Measurements from ENCODE around the gene MARS1. TPM values are rescaled to one million over a fixed set of nuclear protein-coding genes. Genes with fewer than 3 reads are reported as not detected.

MARS1 gene
- total RNA-seq, 2 experiments from 2014 or later: 203 to 204 TPM

DNA sequence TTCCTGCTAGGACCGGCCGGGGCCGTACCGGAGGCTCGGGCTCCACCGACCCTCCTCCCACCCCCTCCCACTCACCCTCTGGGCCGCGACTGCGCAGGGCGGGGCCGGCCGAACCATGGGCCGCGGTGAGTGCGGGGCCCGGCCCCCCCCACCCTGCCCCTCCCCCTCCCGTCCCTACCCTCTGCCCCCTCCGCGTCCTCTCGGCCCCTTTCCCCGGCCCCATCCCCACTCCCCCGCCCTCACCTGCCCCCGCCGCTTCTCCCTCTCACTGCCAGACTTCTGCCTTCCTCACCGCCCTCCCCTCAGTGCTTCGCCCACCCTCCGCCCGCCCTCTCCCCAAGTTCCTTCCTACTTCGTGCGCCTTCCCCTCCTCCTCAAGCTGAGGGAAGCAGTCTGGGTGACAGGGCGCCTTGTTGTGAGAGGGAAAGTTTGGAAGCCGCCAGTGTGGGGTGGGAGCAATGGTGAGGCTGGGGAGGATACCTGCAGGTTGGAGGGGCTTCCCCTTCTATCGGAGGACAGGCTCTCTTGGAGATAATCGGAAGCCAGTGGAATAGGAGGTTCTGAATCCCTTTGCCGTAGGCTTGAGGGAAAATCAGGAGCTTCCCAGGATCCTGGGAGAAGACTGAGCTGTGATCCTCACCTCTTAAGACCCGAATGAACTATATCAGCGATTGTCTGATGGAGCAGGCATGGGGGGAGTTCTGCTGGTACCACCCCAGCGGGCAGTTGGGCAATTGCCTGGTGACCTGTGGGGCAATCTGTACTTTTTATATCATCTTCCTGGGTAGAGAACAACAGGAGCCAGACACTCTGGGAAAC lies 35.2 kb downstream of the MARS1 start:
- intact Hi-C loops (cut with DNase I, micrococcal nuclease): loop anchor here (1.0 to 5.0 kb wide), 4 partner anchors 22 to 419 kb away; partner anchors contain the start of genes ATP23 (in 1 of the 2), CDK4 (in 1 of the 2) and DCTN2 (in 1 of the 2)
- TF ChIP-seq, protein P1, sequence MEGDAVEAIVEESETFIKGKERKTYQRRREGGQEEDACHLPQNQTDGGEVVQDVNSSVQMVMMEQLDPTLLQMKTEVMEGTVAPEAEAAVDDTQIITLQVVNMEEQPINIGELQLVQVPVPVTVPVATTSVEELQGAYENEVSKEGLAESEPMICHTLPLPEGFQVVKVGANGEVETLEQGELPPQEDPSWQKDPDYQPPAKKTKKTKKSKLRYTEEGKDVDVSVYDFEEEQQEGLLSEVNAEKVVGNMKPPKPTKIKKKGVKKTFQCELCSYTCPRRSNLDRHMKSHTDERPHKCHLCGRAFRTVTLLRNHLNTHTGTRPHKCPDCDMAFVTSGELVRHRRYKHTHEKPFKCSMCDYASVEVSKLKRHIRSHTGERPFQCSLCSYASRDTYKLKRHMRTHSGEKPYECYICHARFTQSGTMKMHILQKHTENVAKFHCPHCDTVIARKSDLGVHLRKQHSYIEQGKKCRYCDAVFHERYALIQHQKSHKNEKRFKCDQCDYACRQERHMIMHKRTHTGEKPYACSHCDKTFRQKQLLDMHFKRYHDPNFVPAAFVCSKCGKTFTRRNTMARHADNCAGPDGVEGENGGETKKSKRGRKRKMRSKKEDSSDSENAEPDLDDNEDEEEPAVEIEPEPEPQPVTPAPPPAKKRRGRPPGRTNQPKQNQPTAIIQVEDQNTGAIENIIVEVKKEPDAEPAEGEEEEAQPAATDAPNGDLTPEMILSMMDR (IDR thresholded peaks at IDR 0.05): no peak
- no peaks in the 10 kb centered on the region for H3K9me3 ChIP-seq (ENCODE audit: control insufficient read depth in 1 of 2, insufficient read depth in 1 of 2, low read length in 2 of 2)
- peaks cover 75% of the 10 kb centered on the region for H3K4me1 ChIP-seq (ENCODE audit: insufficient read depth, low read length)
- H3K27me3 ChIP-seq (ENCODE audit: control insufficient read depth in 1 of 2, insufficient read depth in 2 of 2, low read length in 2 of 2): no peaks in the 10 kb centered on the region
- peak overlapping the region; percentile 100 for H3K27ac Mint-ChIP-seq
- peaks cover 74% of the 10 kb centered on the region for H3K36me3 Mint-ChIP-seq (ENCODE audit: low read depth)
- H3K4me1 Mint-ChIP-seq (ENCODE audit: low read depth): peaks cover 56% of the 10 kb centered on the region
- H3K27ac ChIP-seq (ENCODE audit: low read depth in 1 of 2, low read length in 2 of 2): peak overlapping the region; percentile 71
- peaks cover 41% of the 10 kb centered on the region for H3K36me3 ChIP-seq (ENCODE audit: insufficient read depth, low read length)
- peak overlapping the region; percentile 95 for H3K4me3 Mint-ChIP-seq
- peak in 12 of 14 experiments; percentile 16 to 80 (median 44) for DNase-seq
- no peaks in the 10 kb centered on the region for H3K27me3 Mint-ChIP-seq
- ChIA-PET CTCF (interaction anchor here (1.4 kb wide), 1 partner anchor 60 kb away, joined by 3 read pairs; no protein-coding TSS in a partner anchor), POLR2A (interaction anchor here (0.6 to 2.1 kb wide), 3 partner anchors 23 to 395 kb away, joined by 3 to 11 read pairs (median 3); partner anchors contain the start of gene DCTN2)
- H3K9me3 Mint-ChIP-seq: no peaks in the 10 kb centered on the region
- peak overlapping the region; percentile 67 for H3K4me3 ChIP-seq (ENCODE audit: low read length)
- ATAC-seq (ENCODE audit: poor library complexity): no peak

DNA sequence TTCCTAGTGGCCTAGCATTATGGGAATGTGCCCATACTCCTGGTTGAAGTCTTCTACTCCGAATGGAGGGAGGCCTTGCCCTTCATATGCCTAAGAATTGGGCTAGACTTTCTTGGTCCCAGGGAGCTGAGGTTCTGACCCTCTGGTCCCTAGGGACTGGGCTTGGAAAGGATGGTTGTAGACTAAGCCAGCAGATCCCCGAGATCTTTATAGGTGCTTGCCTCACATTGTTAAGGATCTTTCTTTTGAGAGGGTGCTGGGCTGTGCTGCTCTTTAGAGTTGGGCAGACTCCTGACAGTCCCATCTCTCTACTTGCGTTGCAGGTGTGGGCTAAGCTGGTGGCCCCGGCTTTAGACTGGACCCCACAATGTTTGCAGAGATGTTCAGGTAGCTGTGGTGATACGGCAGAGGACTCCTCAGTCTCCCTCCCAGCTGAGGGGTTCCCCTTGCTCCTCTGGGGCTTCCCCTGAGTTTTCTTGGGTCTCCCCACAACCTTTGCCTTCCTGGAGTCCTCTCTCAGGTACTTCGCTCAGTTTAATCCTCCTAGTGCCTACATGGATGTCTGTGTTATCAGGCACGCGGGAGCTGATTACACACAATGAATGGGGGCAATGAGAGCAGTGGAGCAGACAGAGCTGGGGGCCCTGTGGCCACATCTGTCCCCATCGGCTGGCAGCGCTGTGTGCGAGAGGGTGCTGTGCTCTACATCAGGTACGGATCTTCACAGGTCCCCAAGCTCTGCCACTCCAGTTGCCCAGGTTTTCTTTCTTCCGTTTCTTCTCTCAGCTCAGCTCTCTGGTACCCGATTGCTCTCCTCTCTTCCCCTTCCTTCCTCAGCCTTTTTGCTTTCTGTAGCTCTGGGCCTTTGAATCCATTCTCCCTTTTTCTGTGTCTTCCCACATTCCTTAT lies 36.1 kb downstream of the MARS1 start:
- TF ChIP-seq, protein P1 (IDR thresholded peaks at IDR 0.05): no peak
- Histone ChIP-seq H3K36me3 (ENCODE audit: insufficient read depth, low read length) (peaks cover 46% of the 10 kb centered on the region), H3K27me3 (ENCODE audit: control insufficient read depth in 1 of 2, insufficient read depth in 2 of 2, low read length in 2 of 2) (no peaks in the 10 kb centered on the region), H3K4me1 (ENCODE audit: insufficient read depth, low read length) (peaks cover 67% of the 10 kb centered on the region), H3K27ac (ENCODE audit: low read depth in 1 of 2, low read length in 2 of 2) (peak overlapping the region; percentile 71), H3K4me3 (ENCODE audit: low read length) (peak overlapping the region; percentile 67), H3K9me3 (ENCODE audit: control insufficient read depth in 1 of 2, insufficient read depth in 1 of 2, low read length in 2 of 2) (no peaks in the 10 kb centered on the region)
- CTCF ChIA-PET: interaction anchor here (1.1 to 1.4 kb wide), 4 partner anchors 22 to 65 kb away, joined by 3 to 4 read pairs (median 3); no protein-coding TSS in a partner anchor
- H3K27ac Mint-ChIP-seq: peak overlapping the region; percentile 100
- H3K27me3 Mint-ChIP-seq: no peaks in the 10 kb centered on the region
- DNase-seq (peak in 2 of 14 experiments; percentile 60 to 68), ATAC-seq (ENCODE audit: poor library complexity) (no peak)
- intact Hi-C loops (cut with DNase I, micrococcal nuclease): loop anchor here (1.0 to 5.0 kb wide), 4 partner anchors 21 to 418 kb away; partner anchors contain the start of genes ATP23 (in 1 of the 2), CDK4 (in 1 of the 2) and DCTN2 (in 1 of the 2)
- H3K4me3 Mint-ChIP-seq: peak overlapping the region; percentile 95
- peaks cover 72% of the 10 kb centered on the region for H3K36me3 Mint-ChIP-seq (ENCODE audit: low read depth)
- no peaks in the 10 kb centered on the region for H3K9me3 Mint-ChIP-seq
- POLR2A ChIA-PET: interaction anchor here (1.0 to 2.1 kb wide), 4 partner anchors 22 to 94 kb away, joined by 3 to 11 read pairs (median 5); partner anchors contain the start of gene DCTN2
- peaks cover 47% of the 10 kb centered on the region for H3K4me1 Mint-ChIP-seq (ENCODE audit: low read depth)
